Activated naive CD4-positive, alpha-beta T cell (primary cell): ENCODE data around the gene MYL6B.
A peak's percentile ranks its signal among the peaks of the same experiment; 100 is the strongest.
"Not testable (repeated sequence)": the region's sequence is repeated elsewhere in the genome, so short reads cannot be mapped to it uniquely, and the experiment has no call there.

ENCODE experiments used
- DNase-seq, 4 experiments: peaks; one replicate each; lab custom pipeline; 2025; lab: John Stamatoyannopoulos, UW

Gene MYL6B

DNA sequence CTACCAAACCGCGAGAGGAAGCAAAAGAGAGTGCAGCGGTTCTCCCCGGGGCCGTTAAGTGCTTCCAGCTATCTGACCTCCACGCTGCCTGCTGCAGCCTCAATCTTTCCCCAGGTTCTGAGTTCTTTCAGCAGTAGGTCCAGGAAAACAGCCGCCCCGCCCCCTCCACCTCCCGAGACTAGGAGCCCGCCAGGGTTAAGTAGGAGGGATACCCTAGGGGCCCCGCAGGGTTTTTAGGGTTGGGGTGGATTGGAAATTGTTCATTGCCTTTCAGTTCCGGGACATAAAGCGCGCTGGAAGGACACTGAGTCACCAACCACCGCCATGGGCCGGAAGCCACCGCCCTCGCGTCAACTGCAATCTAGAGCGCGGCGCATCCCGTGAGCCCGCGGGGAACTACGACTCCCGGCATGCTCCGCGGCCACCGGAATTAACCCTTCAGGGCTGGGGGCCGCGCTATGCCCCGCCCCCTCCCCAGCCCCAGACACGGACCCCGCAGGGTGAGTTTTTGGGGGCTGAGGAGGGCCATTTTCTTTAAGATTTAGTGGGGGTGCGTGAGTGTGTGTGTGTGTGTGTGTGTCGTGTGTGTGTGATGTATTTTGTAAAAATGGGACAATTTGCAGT is at the start of gene MYL6B:
TSS of gene MYL6B (plus strand) at position 456 of the 624 bp plus-strand sequence. CDS start 1,332 bp downstream, outside the sequence.
- peak; percentile 79 to 91 (median 84) for DNase-seq

DNA sequence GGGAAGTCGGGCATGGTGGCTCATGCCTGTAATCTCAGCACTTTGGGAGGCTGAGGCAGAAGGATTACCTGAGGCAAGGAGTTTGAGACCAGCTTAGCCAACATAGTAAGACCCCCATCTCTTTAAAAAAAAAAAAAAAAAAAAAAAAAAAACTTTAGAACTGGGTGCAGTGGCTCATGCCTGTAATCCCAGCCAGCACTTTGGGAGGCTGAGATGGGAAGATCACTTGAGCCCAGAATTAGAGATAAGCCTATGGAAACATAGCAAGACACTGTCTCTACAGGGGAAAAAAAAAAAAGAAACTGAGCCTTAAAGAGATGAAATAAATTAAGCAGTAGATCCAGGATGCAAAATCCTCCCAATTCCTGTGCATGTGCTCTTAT is 49.7 kb upstream of the MYL6B start:
- no peak for DNase-seq

DNA sequence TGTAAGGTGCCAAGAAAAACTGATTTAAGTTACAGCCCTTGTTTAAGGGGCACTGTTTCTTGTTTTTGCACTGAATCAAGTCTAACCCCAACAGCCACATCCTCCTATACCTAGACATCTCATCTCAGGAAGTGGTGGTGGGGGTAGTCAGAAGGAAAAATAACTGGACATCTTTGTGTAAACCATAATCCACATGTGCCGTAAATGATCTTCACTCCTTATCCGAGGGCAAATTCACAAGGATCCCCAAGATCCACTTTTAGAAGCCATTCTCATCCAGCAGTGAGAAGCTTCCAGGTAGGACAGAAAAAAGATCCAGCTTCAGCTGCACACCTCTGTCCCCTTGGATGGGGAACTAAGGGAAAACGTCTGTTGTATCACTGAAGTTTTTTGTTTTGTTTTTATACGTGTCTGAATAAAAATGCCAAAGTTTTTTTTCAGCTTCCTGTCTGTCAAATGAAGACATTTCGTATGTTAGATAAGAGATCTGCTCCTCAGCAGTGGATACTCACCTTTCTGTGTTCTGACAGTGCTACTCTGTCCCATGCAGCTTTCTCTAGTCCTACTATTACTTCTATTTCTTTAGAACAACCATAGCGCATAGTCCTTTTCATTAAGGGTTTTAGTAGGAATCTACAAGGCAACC is 49.2 kb upstream of the MYL6B start:
- DNase-seq, result no peak

DNA sequence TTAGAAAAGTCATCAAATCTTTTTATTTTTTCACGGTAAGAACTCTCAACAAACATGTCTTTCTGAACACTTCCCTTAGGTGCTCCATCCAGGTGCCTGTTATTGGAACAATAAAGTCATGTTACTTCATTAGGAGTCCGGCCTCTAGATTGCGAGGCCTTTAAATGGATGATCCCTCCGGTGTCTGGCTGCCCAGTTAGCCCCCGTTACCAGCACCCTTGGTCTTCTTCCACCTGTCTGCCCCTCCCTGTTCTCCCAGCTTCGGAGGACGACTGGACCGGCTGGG is 48.6 kb upstream of the MYL6B start:
- DNase-seq, result no peak

DNA sequence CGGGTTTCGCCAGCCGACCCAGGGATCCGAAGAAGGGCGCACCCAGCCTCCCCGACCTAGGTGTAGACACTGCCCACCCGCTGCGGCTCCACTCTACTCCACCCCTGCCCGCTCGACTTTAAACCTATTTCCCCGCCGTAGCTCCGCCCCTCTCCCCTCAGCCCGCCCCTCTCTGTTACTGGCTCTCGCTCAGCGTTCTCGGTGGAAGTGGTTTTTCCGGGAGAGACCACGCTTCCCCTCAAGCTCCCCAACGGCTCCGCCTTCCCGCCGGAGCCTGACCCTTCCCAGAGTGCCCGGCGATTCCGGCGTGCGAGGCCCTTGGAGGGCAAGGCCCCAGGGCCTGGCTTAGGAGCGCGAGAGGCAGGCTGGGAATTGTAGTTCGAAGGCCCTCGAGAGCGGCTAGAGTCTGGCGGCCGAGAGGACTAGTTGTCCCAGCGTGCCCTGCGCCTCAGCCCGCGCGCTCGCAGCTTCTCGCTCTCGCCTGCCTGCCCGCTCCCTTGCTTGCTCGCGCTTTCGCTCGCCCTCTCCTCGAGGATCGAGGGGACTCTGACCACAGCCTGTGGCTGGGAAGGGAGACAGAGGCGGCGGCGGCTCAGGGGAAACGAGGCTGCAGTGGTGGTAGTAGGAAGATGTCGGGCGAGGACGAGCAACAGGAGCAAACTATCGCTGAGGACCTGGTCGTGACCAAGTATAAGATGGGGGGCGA is 48.1 kb upstream of the MYL6B start, which contains the start of gene PA2G4:
TSS of gene PA2G4 (plus strand) at position 451 of the 706 bp plus-strand sequence. CDS start at position 630, 179 bp downstream.
- DNase-seq, result peak; percentile 84 to 95 (median 91)

GRCh38 chr12:56104815-56105608 is 47.4 kb upstream of the MYL6B start:
- DNase-seq, result peak in 1 of 4 experiments; percentile 45

DNA sequence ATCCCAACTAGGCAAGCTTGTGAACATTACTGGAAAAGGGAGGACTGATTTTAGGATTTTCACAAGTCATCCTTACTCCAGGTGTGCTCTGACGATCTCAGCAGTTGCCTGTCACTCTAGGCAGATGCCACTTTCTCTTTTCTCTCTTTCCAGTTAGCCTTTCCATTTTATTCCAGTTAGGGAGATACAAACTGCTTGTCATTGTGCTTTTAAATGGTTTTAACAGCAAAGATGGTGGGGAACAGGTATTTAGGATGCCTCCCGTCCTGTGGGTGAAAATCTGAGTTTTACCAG is 46.8 kb upstream of the MYL6B start:
- no peak for DNase-seq

GRCh38 chr12:56107242-56107641 is 45.1 kb upstream of the MYL6B start:
- DNase-seq, result no peak

DNA sequence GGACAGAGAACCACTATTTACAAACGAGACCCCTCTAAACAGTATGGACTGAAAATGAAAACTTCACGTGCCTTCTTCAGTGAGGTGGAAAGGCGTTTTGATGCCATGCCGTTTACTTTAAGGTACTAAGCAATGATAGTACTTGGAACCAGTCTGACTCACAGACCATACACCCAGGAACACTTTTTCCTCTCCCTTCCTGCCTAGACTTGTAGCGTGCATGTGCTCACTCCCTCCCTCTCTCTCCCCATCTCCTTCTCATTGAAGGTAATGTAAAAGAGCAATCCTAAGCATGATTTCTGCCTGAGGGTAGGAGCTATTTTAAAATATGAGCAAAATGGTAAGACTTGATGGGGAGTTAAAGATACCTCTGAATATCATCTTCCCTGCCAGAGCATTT is 41.8 kb upstream of the MYL6B start:
- DNase-seq, result no peak

- no peak for DNase-seq
Measured at GRCh38 chr12:56114084-56114483, 38.3 kb upstream of the MYL6B start.

DNA sequence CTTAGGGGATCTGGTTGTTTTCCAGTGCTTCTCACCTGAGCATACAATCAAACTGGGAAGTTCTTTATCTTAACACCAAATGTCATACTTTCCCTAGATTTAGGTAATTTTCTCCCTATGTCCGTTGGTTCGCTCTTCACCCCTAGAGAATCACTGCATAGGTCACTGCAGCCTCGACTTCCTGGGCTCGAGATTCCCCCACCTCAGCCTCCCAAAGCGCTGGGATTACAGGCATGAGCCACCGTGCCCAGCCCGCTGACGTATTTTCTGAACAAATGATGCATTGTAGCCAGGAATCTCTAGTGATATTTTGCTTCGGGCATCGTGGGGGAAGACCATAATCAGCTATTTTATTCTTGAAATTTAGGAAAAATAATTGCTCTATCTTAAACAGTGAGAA is 37.1 kb upstream of the MYL6B start:
- DNase-seq, result no peak

- peak; percentile 86 to 93 (median 88) for DNase-seq
Measured at GRCh38 chr12:56116267-56117081, 35.9 kb upstream of the MYL6B start, which contains the start of gene RPL41. TSS of gene RPL41 (plus strand) at chr12:56116633.

DNA sequence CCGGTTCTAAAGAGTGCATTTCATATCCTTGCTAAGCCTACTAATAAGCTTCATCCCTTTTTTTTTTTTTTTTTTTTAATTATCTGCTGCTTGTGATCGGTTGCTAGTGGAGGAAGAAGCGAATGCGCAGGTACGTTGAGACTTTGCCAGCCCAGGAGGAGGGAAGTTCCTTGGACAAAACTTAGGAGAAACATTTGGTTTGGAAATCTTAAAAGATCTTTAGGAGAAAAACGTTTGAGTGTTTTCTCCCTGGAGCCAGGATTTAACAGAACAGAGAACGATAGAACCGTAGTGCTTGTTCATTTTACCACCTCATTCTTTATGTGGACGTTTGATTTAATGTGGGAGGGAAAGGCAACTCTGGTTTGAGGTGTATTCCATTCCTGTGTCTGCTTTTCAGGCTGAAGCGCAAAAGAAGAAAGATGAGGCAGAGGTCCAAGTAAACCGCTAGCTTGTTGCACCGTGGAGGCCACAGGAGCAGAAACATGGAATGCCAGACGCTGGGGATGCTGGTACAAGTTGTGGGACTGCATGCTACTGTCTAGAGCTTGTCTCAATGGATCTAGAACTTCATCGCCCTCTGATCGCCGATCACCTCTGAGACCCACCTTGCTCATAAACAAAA is 35.2 kb upstream of the MYL6B start:
- not testable (repeated sequence) for DNase-seq

- DNase-seq, result peak; percentile 88 to 95 (median 93)
Measured at GRCh38 chr12:56117778-56118687, 34.4 kb upstream of the MYL6B start, which contains the start of gene ZC3H10. TSS of gene ZC3H10 (plus strand) at chr12:56118266. CDS start at chr12:56120563, 2,297 bp downstream.

DNA sequence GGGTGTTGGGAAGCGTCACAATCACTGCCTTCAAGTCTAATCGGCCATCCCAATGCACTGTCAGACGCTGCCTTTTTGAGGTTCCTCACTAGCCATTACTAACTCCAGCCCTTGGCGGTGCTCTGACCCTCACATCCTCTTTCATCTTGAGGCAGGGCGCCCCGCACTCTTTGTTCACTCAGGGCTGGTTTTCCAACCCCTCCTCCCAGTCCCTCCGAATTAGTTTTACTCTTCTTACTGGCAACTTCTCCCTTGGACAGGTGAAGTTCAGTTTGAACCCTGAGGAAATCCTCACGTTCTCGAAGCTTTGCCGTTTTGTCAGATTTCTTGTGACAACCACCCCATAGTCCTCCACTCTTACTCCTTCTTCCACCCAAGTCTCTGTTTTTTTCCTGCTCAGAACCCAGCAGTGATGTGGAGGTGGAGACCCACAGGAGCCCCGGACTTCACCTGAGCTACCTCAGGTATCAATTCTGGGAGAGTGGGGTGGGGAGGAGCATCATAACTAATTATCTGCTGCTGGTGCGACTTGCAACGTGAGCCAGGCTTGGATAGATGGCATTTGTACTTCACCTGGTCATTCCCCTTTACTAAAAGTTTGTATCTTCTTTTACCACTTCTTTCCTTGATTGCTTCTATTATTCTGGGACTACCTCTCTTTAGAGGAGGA is 33.6 kb upstream of the MYL6B start:
- no peak for DNase-seq

- peak in 2 of 4 experiments; percentile 17 to 39 for DNase-seq
Measured at GRCh38 chr12:56119361-56119796, 33.0 kb upstream of the MYL6B start.

GRCh38 chr12:56120158-56120846 is 32.1 kb upstream of the MYL6B start:
- DNase-seq, result no peak

DNA sequence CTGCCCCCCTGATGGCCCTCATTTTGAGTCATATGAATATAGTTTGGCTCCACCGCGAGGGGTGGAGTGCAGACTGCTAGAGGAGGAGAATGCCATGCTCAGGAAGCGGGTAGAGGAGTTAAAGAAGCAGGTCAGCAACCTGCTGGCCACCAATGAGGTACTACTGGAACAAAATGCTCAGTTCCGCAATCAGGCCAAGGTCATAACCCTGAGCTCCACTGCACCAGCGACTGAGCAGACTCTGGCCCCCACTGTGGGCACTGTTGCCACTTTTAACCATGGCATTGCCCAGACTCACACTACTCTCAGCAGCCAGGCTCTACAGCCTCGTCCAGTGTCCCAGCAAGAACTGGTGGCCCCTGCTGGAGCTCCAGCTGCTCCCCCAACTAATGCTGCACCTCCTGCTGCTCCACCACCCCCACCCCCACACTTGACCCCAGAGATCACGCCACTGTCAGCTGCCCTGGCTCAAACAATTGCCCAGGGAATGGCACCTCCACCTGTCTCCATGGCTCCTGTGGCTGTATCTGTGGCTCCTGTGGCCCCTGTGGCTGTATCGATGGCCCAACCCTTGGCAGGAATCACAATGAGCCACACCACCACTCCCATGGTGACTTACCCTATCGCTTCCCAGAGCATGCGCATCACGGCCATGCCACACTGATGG is 31.1 kb upstream of the MYL6B start:
- no peak for DNase-seq
